ENCODE measurements around the gene DNAJA2. TPM values are rescaled to one million over a fixed set of nuclear protein-coding genes. Genes with fewer than 3 reads are reported as not detected.
"Not testable (repeated sequence)": the region's sequence is repeated elsewhere in the genome, so short reads cannot be mapped to it uniquely, and the experiment has no call there.

DNAJA2 gene
- total RNA-seq, 1 experiment from 2014 or later = 85.2 TPM

DNA sequence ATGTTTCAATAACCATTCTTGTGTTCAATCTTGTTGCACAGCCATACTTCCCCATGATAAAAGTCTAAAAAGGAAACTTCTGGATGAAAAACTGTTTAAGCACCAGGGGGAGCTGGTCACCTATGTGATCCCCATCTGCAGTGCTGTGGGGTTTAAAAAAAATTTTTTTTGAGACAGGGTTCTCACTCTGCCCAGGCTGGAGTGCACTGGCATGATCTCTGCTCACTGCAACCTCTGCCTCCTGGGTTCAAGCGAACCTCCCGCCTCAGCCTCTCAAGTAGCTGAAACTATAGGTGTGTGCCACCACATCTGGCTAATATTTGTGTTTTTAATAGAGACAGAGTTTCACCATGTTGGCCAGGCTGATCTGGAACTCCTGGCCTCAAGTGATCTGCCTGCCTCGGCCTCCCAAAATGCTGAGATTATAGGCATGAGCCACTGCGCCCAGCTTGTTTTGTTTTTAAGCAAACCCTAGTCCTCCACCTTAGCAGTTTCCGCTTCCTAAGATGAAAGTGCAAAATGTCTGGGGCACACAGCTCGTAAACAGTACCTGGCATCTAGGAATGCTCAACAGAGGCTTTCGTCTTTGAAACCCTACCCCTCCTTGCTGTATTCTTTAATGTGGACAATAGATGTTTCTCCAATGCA lies 25.4 kb downstream of the DNAJA2 start:
- TF ChIP-seq, protein P1, sequence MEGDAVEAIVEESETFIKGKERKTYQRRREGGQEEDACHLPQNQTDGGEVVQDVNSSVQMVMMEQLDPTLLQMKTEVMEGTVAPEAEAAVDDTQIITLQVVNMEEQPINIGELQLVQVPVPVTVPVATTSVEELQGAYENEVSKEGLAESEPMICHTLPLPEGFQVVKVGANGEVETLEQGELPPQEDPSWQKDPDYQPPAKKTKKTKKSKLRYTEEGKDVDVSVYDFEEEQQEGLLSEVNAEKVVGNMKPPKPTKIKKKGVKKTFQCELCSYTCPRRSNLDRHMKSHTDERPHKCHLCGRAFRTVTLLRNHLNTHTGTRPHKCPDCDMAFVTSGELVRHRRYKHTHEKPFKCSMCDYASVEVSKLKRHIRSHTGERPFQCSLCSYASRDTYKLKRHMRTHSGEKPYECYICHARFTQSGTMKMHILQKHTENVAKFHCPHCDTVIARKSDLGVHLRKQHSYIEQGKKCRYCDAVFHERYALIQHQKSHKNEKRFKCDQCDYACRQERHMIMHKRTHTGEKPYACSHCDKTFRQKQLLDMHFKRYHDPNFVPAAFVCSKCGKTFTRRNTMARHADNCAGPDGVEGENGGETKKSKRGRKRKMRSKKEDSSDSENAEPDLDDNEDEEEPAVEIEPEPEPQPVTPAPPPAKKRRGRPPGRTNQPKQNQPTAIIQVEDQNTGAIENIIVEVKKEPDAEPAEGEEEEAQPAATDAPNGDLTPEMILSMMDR (conservative IDR thresholded peaks at IDR 0.05; ENCODE audit: low read depth, low read length) = peak; percentile 58
- TF ChIP-seq EZH2 (IDR thresholded peaks at IDR 0.05; ENCODE audit: borderline replicate concordance, low read depth, low read length, poor library complexity, severe bottlenecking) = no peak
- ChIA-PET CTCF (interaction anchor here (1.0 kb wide), 1 partner anchor 1285 kb away, joined by 3 read pairs; no protein-coding TSS in a partner anchor), POLR2A (ENCODE audit: low non-redundant PET) (no interaction called here)
- Histone ChIP-seq H3K27me3 (replicated peaks; ENCODE audit: insufficient read depth, low read depth, low read length, poor library complexity) (no peaks in the 10 kb centered on the region), H3K27ac (ENCODE audit: low read depth, low read length, poor library complexity, severe bottlenecking) (no peak overlapping the region), H3K4me3 (ENCODE audit: low read depth, low read length, poor library complexity, severe bottlenecking) (no peak overlapping the region), H3K4me1 (ENCODE audit: insufficient read depth, low read length, poor library complexity, severe bottlenecking) (no peaks in the 10 kb centered on the region), H3K36me3 (ENCODE audit: insufficient read depth, low read length, poor library complexity, severe bottlenecking) (no peaks in the 10 kb centered on the region), H3K9me3 (ENCODE audit: low read depth, low read length, poor library complexity, severe bottlenecking) (no peaks in the 10 kb centered on the region)
- peak; percentile 50 for DNase-seq (ENCODE audit: low spot score)
- BruUV-seq (replicated peaks) = no TSS peak
- intact Hi-C loops (cut with micrococcal nuclease; ENCODE audit: unreplicated experiment) = loop anchor here (2.0 kb wide), 1 partner anchor 1217 kb away; no protein-coding TSS in a partner anchor

DNA sequence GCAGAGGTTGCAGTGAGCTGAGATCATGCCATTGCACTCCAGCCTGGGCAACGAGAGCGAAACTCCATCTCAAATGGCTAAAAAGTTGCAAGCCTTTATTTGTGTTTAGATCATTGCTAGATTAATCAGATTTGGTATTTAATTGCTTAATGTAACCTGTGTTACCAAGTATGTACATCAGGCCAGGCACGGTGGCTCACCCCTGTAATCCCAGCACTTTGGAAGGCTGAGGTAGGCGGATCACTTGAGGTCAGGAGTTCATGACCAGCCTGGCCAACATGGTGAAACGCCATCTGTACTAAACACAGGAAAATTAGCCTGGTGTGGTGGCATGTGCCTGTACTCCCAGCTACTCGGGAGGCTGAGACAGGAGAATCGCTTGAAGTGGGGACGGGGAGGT lies 28.8 kb downstream of the DNAJA2 start:
- H3K4me1 ChIP-seq (ENCODE audit: insufficient read depth, low read length, poor library complexity, severe bottlenecking); H3K36me3 ChIP-seq (ENCODE audit: insufficient read depth, low read length, poor library complexity, severe bottlenecking); BruUV-seq (replicated peaks); H3K27me3 ChIP-seq (replicated peaks; ENCODE audit: insufficient read depth, low read depth, low read length, poor library complexity); CTCF ChIA-PET; H3K27ac ChIP-seq (ENCODE audit: low read depth, low read length, poor library complexity, severe bottlenecking); H3K9me3 ChIP-seq (ENCODE audit: low read depth, low read length, poor library complexity, severe bottlenecking); intact Hi-C loops (cut with micrococcal nuclease; ENCODE audit: unreplicated experiment); POLR2A ChIA-PET (ENCODE audit: low non-redundant PET); DNase-seq (ENCODE audit: low spot score); H3K4me3 ChIP-seq (ENCODE audit: low read depth, low read length, poor library complexity, severe bottlenecking): not testable (repeated sequence)

DNA sequence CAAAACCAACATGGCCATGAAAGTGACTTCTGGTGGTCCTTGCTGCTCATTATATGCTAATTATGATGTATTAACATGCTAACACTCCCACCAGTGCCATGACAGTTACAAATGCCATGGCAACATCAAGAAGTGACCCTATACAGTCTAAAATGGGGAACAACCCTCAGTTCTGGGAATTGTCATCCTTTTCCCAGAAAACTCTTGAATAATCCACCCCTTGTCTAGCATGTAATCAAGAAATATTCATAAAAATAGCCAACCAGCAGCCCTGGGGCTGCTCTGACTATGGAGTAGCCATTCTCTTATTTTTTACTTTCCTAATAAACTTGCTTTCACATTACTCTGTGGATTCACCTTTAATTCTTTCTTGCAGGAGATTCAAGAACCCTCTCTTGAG lies 35.9 kb downstream of the DNAJA2 start:
- Histone ChIP-seq H3K4me3 (ENCODE audit: low read depth, low read length, poor library complexity, severe bottlenecking) (no peak overlapping the region), H3K36me3 (ENCODE audit: insufficient read depth, low read length, poor library complexity, severe bottlenecking) (no peaks in the 10 kb centered on the region), H3K9me3 (ENCODE audit: low read depth, low read length, poor library complexity, severe bottlenecking) (no peaks in the 10 kb centered on the region), H3K27ac (ENCODE audit: low read depth, low read length, poor library complexity, severe bottlenecking) (no peak overlapping the region), H3K27me3 (replicated peaks; ENCODE audit: insufficient read depth, low read depth, low read length, poor library complexity) (no peaks in the 10 kb centered on the region), H3K4me1 (ENCODE audit: insufficient read depth, low read length, poor library complexity, severe bottlenecking) (no peaks in the 10 kb centered on the region)
- ChIA-PET CTCF (no interaction called here), POLR2A (ENCODE audit: low non-redundant PET) (no interaction called here)
- TF ChIP-seq, protein P1 (conservative IDR thresholded peaks at IDR 0.05; ENCODE audit: low read depth, low read length) = no peak
- TF ChIP-seq EZH2 (IDR thresholded peaks at IDR 0.05; ENCODE audit: borderline replicate concordance, low read depth, low read length, poor library complexity, severe bottlenecking) = no peak
- BruUV-seq (replicated peaks) = no TSS peak
- DNase-seq (ENCODE audit: low spot score) = no peak
- intact Hi-C loops (cut with micrococcal nuclease; ENCODE audit: unreplicated experiment) = no loop called here

DNA sequence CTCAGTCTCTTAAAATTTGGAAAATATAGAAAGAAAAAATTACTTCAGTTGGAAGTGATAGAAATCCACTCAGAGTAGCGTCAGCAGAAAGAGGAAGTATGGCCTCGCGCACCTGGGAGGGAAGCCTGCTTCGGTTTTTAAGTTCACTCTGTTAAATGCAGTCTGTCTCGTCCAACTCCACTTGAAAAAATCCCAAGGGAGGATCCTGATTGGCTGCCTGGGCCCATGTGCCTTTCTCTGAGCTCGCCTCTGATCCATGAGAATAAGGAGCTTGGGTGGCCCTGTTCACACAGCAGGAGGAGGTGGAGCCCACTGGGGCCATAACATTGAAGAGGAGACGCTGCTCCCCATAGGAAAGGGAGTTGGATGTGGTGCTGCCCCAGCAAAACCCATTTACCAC lies 40.7 kb downstream of the DNAJA2 start:
- no TSS peak for BruUV-seq (replicated peaks)
- H3K4me1 ChIP-seq (ENCODE audit: insufficient read depth, low read length, poor library complexity, severe bottlenecking) = no peaks in the 10 kb centered on the region
- no peaks in the 10 kb centered on the region for H3K27me3 ChIP-seq (replicated peaks; ENCODE audit: insufficient read depth, low read depth, low read length, poor library complexity)
- intact Hi-C loops (cut with micrococcal nuclease; ENCODE audit: unreplicated experiment) = no loop called here
- ChIA-PET CTCF (no interaction called here), POLR2A (ENCODE audit: low non-redundant PET) (no interaction called here)
- H3K36me3 ChIP-seq (ENCODE audit: insufficient read depth, low read length, poor library complexity, severe bottlenecking) = peaks cover 10% of the 10 kb centered on the region
- no peak for TF ChIP-seq EZH2 (IDR thresholded peaks at IDR 0.05; ENCODE audit: borderline replicate concordance, low read depth, low read length, poor library complexity, severe bottlenecking)
- TF ChIP-seq, protein P1 (conservative IDR thresholded peaks at IDR 0.05; ENCODE audit: low read depth, low read length) = no peak
- H3K9me3 ChIP-seq (ENCODE audit: low read depth, low read length, poor library complexity, severe bottlenecking) = no peaks in the 10 kb centered on the region
- no peak overlapping the region for H3K27ac ChIP-seq (ENCODE audit: low read depth, low read length, poor library complexity, severe bottlenecking)
- DNase-seq (ENCODE audit: low spot score) = peak; percentile 29
- H3K4me3 ChIP-seq (ENCODE audit: low read depth, low read length, poor library complexity, severe bottlenecking) = no peak overlapping the region
